ENCODE results near the gene MARCHF10. TPM values are rescaled to one million over a fixed set of nuclear protein-coding genes. Genes with fewer than 3 reads are reported as not detected.
"Not testable (repeated sequence)": the region's sequence is repeated elsewhere in the genome, so short reads cannot be mapped to it uniquely, and the experiment has no call there.

The MARCHF10 gene
- total RNA-seq, 3 donors from 2014 or later, result under 0.01 to 0.16 TPM; not detected in 1

DNA sequence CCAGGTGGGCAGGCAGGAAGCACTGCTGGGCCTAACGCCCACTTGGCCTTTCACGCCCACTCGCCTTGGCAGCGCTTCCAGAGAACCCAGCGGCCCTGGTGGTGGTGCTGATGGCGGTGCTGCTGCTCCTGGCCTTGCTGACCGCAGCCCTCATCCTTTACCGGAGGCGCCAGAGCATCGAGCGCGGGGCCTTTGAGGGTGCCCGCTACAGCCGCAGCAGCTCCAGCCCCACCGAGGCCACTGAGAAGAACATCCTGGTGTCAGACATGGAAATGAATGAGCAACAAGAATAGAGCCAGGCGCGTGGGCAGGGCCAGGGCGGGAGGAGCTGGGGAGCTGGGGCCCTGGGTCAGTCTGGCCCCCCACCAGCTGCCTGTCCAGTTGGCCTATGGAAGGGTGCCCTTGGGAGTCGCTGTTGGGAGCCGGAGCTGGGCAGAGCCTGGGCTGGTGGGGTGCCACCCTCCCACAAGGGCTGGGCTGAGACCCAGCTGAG is 115.9 kb downstream of the MARCHF10 start:
- no peaks in the 10 kb centered on the region for H3K9me3 ChIP-seq
- peak overlapping the region in 1 of 2 donors; percentile 66 for H3K27ac ChIP-seq
- no peaks in the 10 kb centered on the region for H3K36me3 ChIP-seq
- H3K4me1 ChIP-seq, result no peaks in the 10 kb centered on the region
- no peak for TF ChIP-seq POLR2A (IDR thresholded peaks at IDR 0.05)
- TF ChIP-seq, protein P1, sequence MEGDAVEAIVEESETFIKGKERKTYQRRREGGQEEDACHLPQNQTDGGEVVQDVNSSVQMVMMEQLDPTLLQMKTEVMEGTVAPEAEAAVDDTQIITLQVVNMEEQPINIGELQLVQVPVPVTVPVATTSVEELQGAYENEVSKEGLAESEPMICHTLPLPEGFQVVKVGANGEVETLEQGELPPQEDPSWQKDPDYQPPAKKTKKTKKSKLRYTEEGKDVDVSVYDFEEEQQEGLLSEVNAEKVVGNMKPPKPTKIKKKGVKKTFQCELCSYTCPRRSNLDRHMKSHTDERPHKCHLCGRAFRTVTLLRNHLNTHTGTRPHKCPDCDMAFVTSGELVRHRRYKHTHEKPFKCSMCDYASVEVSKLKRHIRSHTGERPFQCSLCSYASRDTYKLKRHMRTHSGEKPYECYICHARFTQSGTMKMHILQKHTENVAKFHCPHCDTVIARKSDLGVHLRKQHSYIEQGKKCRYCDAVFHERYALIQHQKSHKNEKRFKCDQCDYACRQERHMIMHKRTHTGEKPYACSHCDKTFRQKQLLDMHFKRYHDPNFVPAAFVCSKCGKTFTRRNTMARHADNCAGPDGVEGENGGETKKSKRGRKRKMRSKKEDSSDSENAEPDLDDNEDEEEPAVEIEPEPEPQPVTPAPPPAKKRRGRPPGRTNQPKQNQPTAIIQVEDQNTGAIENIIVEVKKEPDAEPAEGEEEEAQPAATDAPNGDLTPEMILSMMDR (IDR thresholded peaks at IDR 0.05), result no peak
- no peak overlapping the region for H3K4me3 ChIP-seq
- H3K27me3 ChIP-seq, result no peaks in the 10 kb centered on the region
- no peak for DNase-seq (ENCODE audit: low spot score in 2 of 2)
- intact Hi-C loops (cut with DNase I; ENCODE audit: low total_unique reads), result no loop called here

DNA sequence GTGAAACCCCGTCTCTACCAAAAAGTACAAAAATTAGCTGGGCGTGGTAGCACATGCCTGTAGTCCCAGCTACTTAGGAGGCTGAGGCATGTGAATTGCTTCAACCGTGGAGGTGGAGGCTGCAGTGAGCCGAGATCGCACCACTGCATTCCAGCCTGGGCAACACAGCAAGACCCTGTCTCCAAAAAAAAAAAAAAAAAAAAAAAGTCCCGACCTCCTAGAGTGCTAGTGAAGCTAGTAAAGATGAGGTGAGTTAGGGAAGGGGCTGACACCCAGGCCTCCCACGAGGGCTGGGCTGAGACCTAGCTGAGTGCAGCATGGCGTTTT is 116.6 kb downstream of the MARCHF10 start:
- H3K27ac ChIP-seq; DNase-seq (ENCODE audit: low spot score in 2 of 2); H3K27me3 ChIP-seq; H3K4me1 ChIP-seq; H3K4me3 ChIP-seq; H3K36me3 ChIP-seq; H3K9me3 ChIP-seq: not testable (repeated sequence)
- intact Hi-C loops (cut with DNase I; ENCODE audit: low total_unique reads), result loop anchor here (1.0 kb wide), 1 partner anchor 34 kb away; no protein-coding TSS in a partner anchor

- intact Hi-C loops (cut with DNase I; ENCODE audit: low total_unique reads), result no loop called here
Measured at GRCh38 chr17:62690168-62690897, 117.8 kb downstream of the MARCHF10 start.

GRCh38 chr17:62689441-62690167 is 118.5 kb downstream of the MARCHF10 start:
- Histone ChIP-seq H3K4me1 (no peaks in the 10 kb centered on the region), H3K9me3 (no peaks in the 10 kb centered on the region), H3K27ac (no peak overlapping the region), H3K4me3 (no peak overlapping the region), H3K36me3 (no peaks in the 10 kb centered on the region), H3K27me3 (no peaks in the 10 kb centered on the region)
- no peak for DNase-seq (ENCODE audit: low spot score in 2 of 2)
- intact Hi-C loops (cut with DNase I; ENCODE audit: low total_unique reads), result no loop called here
- TF ChIP-seq, protein P1 (IDR thresholded peaks at IDR 0.05), result no peak
- TF ChIP-seq POLR2AphosphoS5 (IDR thresholded peaks at IDR 0.05) (no peak), POLR2A (IDR thresholded peaks at IDR 0.05) (no peak)

More at GRCh38 chr17:62690168-62690897, 117.8 kb downstream of the MARCHF10 start:
- Histone ChIP-seq H3K9me3 (no peaks in the 10 kb centered on the region), H3K36me3 (no peaks in the 10 kb centered on the region), H3K4me3 (no peak overlapping the region), H3K4me1 (no peaks in the 10 kb centered on the region), H3K27me3 (no peaks in the 10 kb centered on the region), H3K27ac (no peak overlapping the region)
- TF ChIP-seq, protein P1 (IDR thresholded peaks at IDR 0.05), result no peak
- TF ChIP-seq POLR2A (IDR thresholded peaks at IDR 0.05) (no peak), POLR2AphosphoS5 (IDR thresholded peaks at IDR 0.05) (no peak)
- DNase-seq (ENCODE audit: low spot score in 2 of 2), result no peak

- no peak for DNase-seq (ENCODE audit: low spot score in 2 of 2)
- TF ChIP-seq, protein P1 (IDR thresholded peaks at IDR 0.05), result no peak
- TF ChIP-seq POLR2A (IDR thresholded peaks at IDR 0.05) (no peak), POLR2AphosphoS5 (IDR thresholded peaks at IDR 0.05) (no peak)
- no peak overlapping the region for H3K4me3 ChIP-seq
- no peaks in the 10 kb centered on the region for H3K9me3 ChIP-seq
- no peaks in the 10 kb centered on the region for H3K27me3 ChIP-seq
- no peak overlapping the region for H3K27ac ChIP-seq
- no peaks in the 10 kb centered on the region for H3K4me1 ChIP-seq
- intact Hi-C loops (cut with DNase I; ENCODE audit: low total_unique reads), result no loop called here
- no peaks in the 10 kb centered on the region for H3K36me3 ChIP-seq
Measured at GRCh38 chr17:62688398-62689160, 119.5 kb downstream of the MARCHF10 start.

Data from breast epithelium (tissue), 4 donors.